ENCODE results near the gene GPN2.

- TF ChIP-seq CTCF (optimal IDR thresholded peaks at IDR 0.05 in 1 of 3, IDR thresholded peaks at IDR 0.05 in 1 of 3, conservative IDR thresholded peaks at IDR 0.05 in 1 of 3; ENCODE audit: extremely low read depth in 1 of 3, insufficient read depth in 2 of 3, low read length in 3 of 3) (no peak), EZH2 (IDR thresholded peaks at IDR 0.05; ENCODE audit: low read length) (no peak)
Observed at GRCh38 chr1:26889551-26890466, at the start of gene GPN2.

All from keratinocyte (primary cell).